Occipital lobe (tissue), 2 donors: ENCODE data around the gene BIRC2. TPM values are rescaled to one million over a fixed set of nuclear protein-coding genes. Genes with fewer than 3 reads are reported as not detected.

Experiments used
- DNase-seq: peaks from one replicate; lab custom pipeline; 2025; lab: John Stamatoyannopoulos, UW
- total RNA-seq: library from RNA; depleted of rRNA; stranded (reverse); fragments of >200 nt; gene quantifications from one replicate; pipeline ENCODE4 v1.2.3, GENCODE V29; 2014

The BIRC2 gene
- total RNA-seq, 1 donor from 2014 or later: 160 TPM

- no peak for DNase-seq
These were observed 52.2 kb downstream of the BIRC2 start for GRCh38 chr11:102399189-102399588.

- no peak for DNase-seq
These were observed 53.6 kb downstream of the BIRC2 start for GRCh38 chr11:102400603-102401002.

GRCh38 chr11:102401905-102402304 is 54.9 kb downstream of the BIRC2 start:
- no peak for DNase-seq

- DNase-seq: no peak
These were observed 55.5 kb downstream of the BIRC2 start for GRCh38 chr11:102402548-102402947.

- DNase-seq: no peak
These were observed 58.5 kb downstream of the BIRC2 start for GRCh38 chr11:102405501-102405900.

GRCh38 chr11:102406099-102406498 is 59.1 kb downstream of the BIRC2 start:
- no peak for DNase-seq

GRCh38 chr11:102407901-102408300 is 60.9 kb downstream of the BIRC2 start:
- DNase-seq: no peak

GRCh38 chr11:102408339-102408738 is 61.3 kb downstream of the BIRC2 start:
- DNase-seq: no peak

- DNase-seq: no peak
These were observed 63.4 kb downstream of the BIRC2 start for GRCh38 chr11:102410382-102410784.

GRCh38 chr11:102411142-102411541 is 64.1 kb downstream of the BIRC2 start:
- DNase-seq: no peak

- no peak for DNase-seq
These were observed 66.5 kb downstream of the BIRC2 start for GRCh38 chr11:102413497-102413896.

- DNase-seq: no peak
These were observed 67.5 kb downstream of the BIRC2 start for GRCh38 chr11:102414559-102414958.

GRCh38 chr11:102415304-102415916 is 68.4 kb downstream of the BIRC2 start:
- no peak for DNase-seq

- no peak for DNase-seq
These were observed 70.0 kb downstream of the BIRC2 start for GRCh38 chr11:102416976-102417375.

- no peak for DNase-seq
These were observed 72.2 kb downstream of the BIRC2 start for GRCh38 chr11:102419181-102419580.

GRCh38 chr11:102420547-102420946 is 73.5 kb downstream of the BIRC2 start:
- no peak for DNase-seq

- no peak for DNase-seq
These were observed 74.2 kb downstream of the BIRC2 start for GRCh38 chr11:102421261-102421660.

GRCh38 chr11:102422817-102423712 is 76.1 kb downstream of the BIRC2 start:
- no peak for DNase-seq

- DNase-seq: no peak
These were observed 76.9 kb downstream of the BIRC2 start for GRCh38 chr11:102423936-102424335.

- DNase-seq: no peak
These were observed 79.0 kb downstream of the BIRC2 start for GRCh38 chr11:102426000-102426399.

- DNase-seq: no peak
These were observed 79.6 kb downstream of the BIRC2 start for GRCh38 chr11:102426570-102426969.

GRCh38 chr11:102427068-102427467 is 80.1 kb downstream of the BIRC2 start:
- no peak for DNase-seq
